Measurements from ENCODE around the gene SLC66A2.

Gene SLC66A2

DNA sequence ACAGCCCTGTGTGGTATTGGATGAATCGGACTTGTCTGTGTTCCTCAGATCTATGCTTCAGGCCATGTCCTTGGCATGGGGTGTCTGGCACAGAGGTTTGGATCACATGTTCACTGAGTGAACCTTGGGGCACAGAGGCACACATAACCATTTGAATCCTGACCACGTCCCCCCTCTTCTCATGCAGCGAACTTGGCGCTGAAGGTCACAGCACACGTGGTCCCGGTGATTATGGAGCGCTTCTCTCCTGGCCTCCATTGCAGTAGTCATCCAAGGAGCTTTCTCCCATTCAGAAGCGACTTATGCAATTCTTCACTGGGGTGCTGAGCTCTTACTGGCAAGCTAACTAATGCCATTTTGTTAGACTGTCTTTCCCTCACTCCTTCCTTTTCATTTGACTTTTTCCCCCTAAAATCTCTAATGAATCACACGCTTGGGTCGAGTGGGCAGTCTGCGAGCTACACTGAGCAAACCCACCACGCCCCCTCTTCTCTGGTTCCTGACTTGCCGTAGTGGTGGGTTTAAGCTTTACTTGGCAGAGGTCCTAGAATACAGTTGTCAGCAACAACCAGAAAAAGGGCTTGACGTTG lies 94.3 kb downstream of the SLC66A2 start:
- TF ChIP-seq ZNF565 (CRISPR knock-in tag; conservative IDR thresholded peaks at IDR 0.05; ENCODE audit: low read depth) = no peak
- TF ChIP-seq, protein P1, sequence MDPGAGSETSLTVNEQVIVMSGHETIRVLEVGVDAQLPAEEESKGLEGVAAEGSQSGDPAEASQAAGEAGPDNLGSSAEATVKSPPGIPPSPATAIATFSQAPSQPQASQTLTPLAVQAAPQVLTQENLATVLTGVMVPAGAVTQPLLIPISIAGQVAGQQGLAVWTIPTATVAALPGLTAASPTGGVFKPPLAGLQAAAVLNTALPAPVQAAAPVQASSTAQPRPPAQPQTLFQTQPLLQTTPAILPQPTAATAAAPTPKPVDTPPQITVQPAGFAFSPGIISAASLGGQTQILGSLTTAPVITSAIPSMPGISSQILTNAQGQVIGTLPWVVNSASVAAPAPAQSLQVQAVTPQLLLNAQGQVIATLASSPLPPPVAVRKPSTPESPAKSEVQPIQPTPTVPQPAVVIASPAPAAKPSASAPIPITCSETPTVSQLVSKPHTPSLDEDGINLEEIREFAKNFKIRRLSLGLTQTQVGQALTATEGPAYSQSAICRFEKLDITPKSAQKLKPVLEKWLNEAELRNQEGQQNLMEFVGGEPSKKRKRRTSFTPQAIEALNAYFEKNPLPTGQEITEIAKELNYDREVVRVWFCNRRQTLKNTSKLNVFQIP (CRISPR knock-in tag; IDR thresholded peaks at IDR 0.05; ENCODE audit: borderline replicate concordance, low read depth) = no peak
- TF ChIP-seq, protein P2, sequence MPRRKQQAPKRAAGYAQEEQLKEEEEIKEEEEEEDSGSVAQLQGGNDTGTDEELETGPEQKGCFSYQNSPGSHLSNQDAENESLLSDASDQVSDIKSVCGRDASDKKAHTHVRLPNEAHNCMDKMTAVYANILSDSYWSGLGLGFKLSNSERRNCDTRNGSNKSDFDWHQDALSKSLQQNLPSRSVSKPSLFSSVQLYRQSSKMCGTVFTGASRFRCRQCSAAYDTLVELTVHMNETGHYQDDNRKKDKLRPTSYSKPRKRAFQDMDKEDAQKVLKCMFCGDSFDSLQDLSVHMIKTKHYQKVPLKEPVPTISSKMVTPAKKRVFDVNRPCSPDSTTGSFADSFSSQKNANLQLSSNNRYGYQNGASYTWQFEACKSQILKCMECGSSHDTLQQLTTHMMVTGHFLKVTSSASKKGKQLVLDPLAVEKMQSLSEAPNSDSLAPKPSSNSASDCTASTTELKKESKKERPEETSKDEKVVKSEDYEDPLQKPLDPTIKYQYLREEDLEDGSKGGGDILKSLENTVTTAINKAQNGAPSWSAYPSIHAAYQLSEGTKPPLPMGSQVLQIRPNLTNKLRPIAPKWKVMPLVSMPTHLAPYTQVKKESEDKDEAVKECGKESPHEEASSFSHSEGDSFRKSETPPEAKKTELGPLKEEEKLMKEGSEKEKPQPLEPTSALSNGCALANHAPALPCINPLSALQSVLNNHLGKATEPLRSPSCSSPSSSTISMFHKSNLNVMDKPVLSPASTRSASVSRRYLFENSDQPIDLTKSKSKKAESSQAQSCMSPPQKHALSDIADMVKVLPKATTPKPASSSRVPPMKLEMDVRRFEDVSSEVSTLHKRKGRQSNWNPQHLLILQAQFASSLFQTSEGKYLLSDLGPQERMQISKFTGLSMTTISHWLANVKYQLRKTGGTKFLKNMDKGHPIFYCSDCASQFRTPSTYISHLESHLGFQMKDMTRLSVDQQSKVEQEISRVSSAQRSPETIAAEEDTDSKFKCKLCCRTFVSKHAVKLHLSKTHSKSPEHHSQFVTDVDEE (CRISPR knock-in tag; IDR thresholded peaks at IDR 0.05) = no peak
- no peak for TF ChIP-seq TCF4 (CRISPR knock-in tag; IDR thresholded peaks at IDR 0.05; ENCODE audit: borderline replicate concordance)
- TF ChIP-seq ZNF70 (CRISPR knock-in tag; IDR thresholded peaks at IDR 0.05) = no peak
- no peak for TF ChIP-seq ZC3H10 (CRISPR knock-in tag; IDR thresholded peaks at IDR 0.05)
- ATAC-seq = peak; percentile 29; the same call in 2 of the 3 replicates

DNA sequence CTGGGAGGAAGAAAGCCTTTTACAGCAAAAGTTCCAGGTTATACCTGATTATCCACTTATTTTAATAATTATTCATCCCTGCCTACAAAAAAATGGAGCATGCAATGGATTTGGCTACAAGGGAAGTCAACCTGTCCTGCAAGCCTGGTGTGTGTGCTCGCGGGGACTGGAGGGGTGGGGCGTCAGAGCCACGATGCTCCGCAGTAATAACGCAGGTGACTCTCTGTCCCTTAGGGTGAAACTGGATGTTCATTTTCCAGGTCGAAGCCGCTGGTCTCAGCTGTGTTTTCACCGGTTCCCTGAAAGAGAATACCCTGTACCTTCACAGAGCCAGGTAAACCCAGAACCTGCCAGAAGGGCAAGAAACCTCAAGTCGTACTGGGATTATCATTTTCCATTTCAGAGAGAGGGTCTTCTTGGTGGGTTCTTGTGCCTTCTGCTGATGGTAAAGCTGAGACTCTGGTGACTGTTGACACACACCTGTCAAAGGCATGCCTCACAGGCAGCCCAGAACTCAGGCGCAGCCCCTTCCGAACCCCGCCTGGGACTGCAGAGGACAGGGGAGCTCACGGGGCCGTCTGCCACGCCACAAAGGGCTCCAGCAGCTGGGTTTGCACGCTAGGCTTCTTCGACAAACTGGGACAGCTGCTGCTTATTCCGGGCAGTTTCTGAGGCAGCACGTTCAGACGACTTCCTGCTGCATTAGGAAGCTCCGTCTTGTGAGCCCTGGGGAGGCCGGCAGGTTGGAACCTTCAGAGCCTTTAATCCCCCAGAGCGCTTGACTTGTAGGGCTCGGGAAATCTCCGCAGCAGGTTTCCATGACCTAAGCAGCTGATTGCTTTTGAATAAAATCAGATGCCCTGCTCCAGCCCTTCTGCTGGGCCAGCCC lies 95.1 kb downstream of the SLC66A2 start:
- ATAC-seq = peak; percentile 55

More for the DNA sequence above, 95.1 kb downstream of the SLC66A2 start:
- TF ChIP-seq RARB (CRISPR knock-in tag; IDR thresholded peaks at IDR 0.05) (no peak), ZFP30 (CRISPR knock-in tag; IDR thresholded peaks at IDR 0.05) (no peak), ZFP3 (CRISPR knock-in tag; IDR thresholded peaks at IDR 0.05) (no peak), ARNTL (CRISPR knock-in tag; IDR thresholded peaks at IDR 0.05; ENCODE audit: borderline replicate concordance, low read depth) (no peak), ZNF8 (CRISPR knock-in tag; IDR thresholded peaks at IDR 0.05) (no peak), TCF4 (CRISPR knock-in tag; IDR thresholded peaks at IDR 0.05; ENCODE audit: borderline replicate concordance) (no peak), BACH2 (CRISPR knock-in tag; IDR thresholded peaks at IDR 0.05; ENCODE audit: borderline replicate concordance) (no peak), TOX (CRISPR knock-in tag; IDR thresholded peaks at IDR 0.05; ENCODE audit: borderline replicate concordance) (no peak), ZNF70 (CRISPR knock-in tag; IDR thresholded peaks at IDR 0.05) (no peak), ISL1 (CRISPR knock-in tag; IDR thresholded peaks at IDR 0.05) (no peak), OSR1 (CRISPR knock-in tag; IDR thresholded peaks at IDR 0.05) (no peak), GLIS3 (CRISPR knock-in tag; IDR thresholded peaks at IDR 0.05) (no peak), ZNF565 (CRISPR knock-in tag; conservative IDR thresholded peaks at IDR 0.05; ENCODE audit: low read depth) (no peak)
- TF ChIP-seq, protein P1 (CRISPR knock-in tag; IDR thresholded peaks at IDR 0.05; ENCODE audit: borderline replicate concordance, low read depth) = no peak
- TF ChIP-seq, protein P3, sequence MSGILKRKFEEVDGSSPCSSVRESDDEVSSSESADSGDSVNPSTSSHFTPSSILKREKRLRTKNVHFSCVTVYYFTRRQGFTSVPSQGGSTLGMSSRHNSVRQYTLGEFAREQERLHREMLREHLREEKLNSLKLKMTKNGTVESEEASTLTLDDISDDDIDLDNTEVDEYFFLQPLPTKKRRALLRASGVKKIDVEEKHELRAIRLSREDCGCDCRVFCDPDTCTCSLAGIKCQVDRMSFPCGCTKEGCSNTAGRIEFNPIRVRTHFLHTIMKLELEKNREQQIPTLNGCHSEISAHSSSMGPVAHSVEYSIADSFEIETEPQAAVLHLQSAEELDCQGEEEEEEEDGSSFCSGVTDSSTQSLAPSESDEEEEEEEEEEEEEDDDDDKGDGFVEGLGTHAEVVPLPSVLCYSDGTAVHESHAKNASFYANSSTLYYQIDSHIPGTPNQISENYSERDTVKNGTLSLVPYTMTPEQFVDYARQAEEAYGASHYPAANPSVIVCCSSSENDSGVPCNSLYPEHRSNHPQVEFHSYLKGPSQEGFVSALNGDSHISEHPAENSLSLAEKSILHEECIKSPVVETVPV (CRISPR knock-in tag; IDR thresholded peaks at IDR 0.05) = no peak
- TF ChIP-seq, protein P2 (CRISPR knock-in tag; IDR thresholded peaks at IDR 0.05) = no peak

Data from SK-N-SH treated with all-trans-retinoic acid at 6 μM for 48 hours (cell line).